IPS DF 4.7 (cell line): ENCODE data around the gene RTN4R.
"Not testable (repeated sequence)": the region's sequence is repeated elsewhere in the genome, so short reads cannot be mapped to it uniquely, and the experiment has no call there.

Experiments used
- DNase-seq: peaks from one replicate; pipeline ENCODE4 v3.0.0-alpha.2; 2013; ENCODE audit warnings: low spot score; ENCODE audit errors: extremely low read depth

The RTN4R gene

DNA sequence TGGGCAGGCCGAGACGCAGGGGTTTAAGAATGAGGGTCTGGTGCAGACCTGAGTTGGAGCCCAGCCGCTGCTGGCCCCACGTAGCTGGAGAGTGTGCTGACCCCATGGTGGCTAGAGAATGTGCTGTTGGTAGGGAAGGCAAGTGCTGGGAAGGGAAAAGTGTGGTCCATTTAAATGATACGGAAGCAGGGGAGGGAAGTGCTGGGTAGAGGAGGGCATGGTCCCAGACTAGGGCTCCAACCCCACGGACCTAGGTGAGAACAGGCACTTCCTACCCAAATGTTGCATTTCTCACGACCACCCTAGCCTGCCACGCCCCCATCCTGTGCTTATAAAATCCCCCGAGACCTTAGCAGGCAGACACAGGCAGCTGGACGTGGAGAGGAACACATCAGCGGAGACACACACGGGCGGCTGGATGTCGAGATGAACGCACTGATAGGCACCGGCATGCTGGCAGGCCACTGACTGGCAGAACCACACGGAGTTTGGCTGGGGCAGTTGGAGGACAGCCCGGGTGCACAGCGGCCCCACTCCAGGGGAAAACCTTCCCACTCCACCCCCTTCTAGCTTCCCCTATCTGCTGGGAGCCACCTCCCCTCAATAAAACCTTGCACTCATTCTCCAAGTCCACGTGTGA is 18.8 kb upstream of the RTN4R start:
- not testable (repeated sequence) for DNase-seq

DNA sequence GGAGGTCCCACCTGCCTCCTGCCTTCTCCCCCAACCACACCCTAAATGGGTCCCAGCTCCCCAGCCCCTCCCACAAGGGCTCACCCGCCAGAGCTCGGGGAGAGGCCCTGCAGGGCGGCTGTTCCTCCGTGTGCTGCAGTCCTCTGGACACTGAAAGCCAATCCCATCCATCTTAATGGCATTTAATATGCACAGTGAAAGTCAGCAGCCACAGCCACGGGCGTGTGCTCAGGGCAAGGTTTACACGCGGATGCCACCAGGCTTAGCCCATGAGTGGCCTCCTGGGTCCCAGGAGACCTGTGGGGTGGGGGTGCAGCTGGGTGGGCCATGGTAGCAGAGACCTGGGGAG is 18.2 kb upstream of the RTN4R start:
- not testable (repeated sequence) for DNase-seq

DNA sequence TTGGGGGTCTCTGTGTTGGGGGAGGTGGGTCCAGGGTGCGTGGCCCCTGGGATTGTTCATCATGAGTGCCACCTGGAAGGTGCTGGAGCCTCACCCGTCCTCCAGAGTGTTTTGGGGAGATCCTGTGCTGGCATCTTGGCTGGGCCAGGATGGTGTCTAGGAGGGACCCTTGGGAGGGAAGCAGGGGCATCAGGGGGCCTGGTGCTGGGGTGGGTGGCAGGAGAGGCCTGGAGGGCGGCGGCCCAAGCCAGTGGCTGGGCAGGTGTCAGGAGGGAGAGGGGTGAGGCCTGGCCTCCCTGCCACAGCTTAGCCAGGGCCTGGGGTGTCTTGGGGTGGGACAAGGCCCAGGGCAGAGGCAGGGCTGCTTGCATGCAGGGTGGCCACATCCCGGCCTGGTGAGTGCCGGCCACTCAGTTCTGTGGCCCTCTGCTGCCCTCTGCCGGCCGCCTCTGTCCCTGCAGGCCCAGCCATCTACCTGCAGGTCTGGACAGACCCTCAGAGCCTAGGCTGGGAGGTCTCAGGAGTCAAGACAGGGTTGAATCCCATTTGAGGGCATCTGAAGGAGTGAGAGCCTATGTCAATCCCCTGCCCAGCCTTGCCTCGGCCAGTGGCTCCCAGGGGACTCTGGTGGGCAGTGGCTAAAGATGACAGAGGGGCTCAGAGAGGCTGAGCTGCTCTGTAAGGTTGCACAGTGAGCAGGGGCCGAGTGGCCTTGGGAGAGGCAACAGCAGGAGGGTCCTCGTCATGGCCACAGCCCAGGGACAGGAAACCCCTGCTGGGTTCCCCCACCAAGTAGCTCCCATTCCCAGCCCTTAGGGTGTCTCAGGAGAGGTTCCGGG is 17.6 kb upstream of the RTN4R start:
- not testable (repeated sequence) for DNase-seq

DNA sequence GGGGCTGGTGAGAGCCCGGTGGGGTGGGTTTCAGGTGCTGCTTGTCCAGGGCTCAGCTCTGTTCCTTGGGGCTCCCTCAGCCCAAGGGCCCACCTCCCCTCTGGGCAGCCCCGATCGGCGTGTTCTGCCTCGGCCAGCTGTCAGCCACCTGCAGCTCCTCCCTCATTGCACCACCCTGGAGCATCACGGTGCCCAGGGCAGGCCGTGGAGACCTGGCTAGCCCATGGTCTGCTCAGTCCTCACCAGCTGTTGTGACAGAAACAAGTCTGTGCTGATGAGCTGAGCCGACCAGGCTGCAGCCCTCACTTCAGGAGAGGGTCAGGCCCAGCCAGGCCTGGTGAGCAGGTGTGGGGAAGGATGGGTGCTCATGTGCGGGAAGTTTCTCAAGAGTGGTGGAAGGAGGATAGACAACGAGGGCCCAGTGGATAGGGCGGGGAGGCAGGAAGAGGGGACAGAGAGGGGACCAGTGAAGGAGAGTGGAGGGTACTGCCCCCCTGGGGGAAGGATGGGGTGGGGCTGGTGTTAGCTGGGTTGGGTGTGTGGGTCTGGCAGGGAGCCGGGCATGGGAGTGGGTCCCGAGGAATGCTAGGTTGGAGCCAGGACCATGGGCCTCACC is 16.5 kb upstream of the RTN4R start:
- DNase-seq: no peak

DNA sequence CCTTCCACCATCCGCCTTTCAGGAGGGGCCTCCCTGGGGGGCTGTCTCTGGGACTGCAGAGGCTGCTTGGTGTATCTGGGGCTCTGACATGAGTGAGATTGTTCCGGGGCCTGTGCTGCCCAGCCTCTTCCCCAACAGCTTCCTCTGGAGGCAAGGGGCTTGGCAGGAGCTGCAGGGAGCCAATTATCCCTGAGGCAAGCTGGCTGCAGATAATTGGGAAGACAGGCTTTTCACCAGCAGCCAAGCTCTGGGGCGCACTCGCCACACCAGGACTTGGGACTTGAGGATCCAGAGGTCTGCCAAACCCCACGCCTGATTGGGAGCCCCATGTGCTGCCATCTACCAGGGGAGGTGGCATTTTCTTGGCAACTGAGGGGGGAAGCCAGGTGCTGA is 15.6 kb upstream of the RTN4R start:
- no peak for DNase-seq

- no peak for DNase-seq
Measured at GRCh38 chr22:20282901-20283673, 15.0 kb upstream of the RTN4R start.

DNA sequence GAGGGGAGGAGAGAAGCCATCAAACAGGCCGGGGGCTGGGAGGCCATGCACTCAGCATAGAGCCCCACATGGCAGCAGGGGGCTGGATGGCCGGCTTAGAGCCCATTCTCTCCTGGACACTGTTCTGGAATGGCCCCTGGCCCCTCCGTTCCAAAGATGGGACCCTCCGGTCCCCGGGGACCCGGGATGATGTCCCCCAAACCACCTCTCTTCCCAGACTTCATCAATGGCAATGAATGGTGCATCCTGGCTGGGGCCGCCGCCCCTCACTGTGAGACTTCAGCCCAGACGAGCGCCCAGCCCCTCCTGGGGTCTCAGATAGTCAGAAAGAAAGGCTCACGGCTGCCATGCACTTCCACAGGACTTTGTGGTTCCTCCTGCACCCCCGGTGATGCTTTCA is 13.8 kb upstream of the RTN4R start:
- DNase-seq: no peak

DNA sequence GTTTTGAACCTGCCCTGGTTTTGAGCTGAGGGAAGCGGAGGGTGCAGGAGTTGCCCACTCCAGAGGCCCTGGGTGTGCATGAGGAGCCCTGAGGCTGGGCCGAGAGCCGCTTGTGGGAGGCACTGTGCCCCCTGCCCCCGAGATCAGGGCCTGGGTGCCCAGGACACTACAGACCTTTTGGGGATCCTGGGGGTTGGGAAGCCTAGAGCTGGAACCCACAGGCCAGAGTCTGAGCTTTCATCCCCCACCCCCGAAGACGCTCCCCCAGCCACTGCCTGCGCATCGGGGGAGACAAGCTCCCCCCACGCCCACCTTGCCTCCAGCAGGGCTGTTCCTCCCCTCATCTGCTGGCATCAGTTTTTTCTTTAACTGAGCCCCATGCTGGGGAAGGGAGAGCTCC is 13.4 kb upstream of the RTN4R start:
- not testable (repeated sequence) for DNase-seq

DNA sequence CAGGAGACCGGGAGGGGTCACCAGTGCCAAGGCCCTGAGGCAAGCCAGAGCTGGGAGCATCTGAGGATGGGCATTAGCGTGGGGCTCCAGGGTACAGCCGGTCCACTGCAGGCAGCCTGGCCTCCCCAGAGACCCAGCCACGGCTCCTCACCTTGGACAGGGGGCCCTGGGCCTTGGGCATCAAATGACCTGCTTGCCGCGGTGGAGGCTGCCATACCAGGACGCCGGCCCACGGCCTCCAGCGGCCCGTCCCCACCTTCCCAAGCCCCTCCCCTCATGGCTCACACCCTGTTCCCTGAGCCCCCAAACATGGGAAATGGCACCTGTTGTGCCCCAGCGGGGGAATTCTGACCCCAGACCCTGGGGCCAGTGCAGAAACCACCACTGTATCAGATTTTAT is 12.7 kb upstream of the RTN4R start:
- no peak for DNase-seq

GRCh38 chr22:20280163-20280562 is 12.0 kb upstream of the RTN4R start:
- not testable (repeated sequence) for DNase-seq

DNA sequence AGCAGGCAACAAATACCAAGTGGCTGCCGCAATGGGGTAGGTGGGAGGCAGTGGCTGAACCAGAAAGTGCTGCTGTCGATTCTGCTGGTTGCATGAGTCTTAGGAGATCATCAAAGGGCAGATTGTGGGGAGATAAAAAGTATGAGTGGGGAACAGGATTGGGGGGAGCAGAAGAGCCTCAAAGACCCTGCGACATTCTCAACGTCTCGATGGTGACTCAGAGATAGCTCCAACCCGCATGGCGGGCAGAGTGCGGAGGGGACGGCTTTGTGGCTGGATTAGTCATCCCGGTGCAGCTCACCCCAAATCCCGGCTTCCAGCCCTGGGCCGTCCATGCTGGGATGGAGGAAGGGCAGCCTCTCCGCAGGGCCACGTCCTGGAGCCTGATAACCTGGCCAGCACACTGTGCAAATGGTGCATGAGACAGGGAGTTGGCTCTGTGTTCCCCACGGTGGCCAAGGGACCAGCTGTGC is 11.6 kb upstream of the RTN4R start:
- no peak for DNase-seq

DNA sequence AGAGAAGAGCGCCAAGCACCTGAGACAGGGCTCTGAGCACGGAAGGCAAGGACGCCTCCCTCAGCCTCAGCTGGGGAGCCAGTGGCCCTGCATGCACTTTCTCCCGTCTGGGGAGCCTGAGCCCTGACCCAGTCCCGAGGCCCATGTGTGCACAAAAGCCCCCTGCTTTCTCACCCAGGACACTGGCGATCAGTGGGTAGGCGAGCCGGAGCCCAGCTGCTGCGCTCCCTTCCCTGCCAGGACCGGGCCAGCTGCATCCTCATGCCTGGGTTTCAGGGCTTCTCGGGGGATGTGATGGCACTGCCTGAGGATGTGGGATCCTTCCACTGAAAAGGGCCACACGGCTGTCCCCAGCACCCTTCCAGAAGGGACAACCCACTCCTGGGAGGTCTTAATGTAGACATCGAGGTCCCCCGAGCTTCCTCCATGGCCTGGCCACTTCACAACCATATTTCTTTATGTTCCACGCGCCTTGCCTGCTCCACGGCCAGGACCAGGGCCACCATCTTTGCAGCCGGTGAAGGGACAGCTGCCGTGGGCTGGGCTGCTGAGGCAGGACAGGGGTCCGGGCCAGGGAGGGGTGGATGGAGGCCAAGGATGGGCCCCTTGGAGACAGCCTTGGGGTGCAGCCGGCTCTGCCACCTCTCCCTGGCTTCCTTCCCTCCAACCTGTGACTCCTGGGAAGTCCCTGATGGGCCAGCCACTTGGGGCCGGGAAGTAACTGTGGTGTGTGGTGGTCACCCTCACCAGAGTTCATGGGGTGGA is 10.8 kb upstream of the RTN4R start:
- not testable (repeated sequence) for DNase-seq

DNA sequence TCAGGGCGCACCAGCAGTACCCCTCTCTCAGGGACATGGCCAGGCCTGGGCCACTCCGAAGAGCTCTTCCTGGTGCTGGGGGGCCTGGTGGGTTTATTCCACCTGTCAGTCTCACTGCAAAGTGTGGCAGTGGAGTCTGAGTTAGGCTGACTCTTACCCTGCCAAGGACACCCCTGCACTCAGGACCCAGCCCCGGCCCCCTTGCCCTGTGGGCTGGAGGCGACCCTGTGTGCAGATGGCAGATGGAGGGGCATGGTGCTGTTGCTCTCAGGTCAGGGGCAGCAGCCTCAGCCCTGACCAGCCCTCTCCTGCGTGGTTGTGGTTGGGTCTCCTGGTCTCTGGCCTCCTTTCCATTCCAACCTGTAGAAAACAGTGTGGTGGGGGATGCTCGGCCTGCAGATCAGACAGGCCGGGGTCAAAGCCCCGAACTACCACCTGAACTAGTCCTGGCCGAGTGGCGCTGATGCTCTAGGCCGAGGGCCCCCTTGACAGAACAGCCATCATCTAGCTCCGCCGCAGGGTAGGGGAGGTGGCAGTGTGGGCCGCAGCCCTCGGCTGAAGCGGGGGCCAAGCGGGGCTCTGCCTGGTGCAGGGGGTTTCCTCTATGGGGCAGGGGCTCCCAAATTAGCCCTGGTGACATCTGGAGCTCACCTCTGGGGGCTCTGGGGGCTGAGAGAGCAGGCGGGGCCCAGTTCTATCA is 10.0 kb upstream of the RTN4R start:
- not testable (repeated sequence) for DNase-seq

GRCh38 chr22:20276468-20276867 is 8.3 kb upstream of the RTN4R start:
- DNase-seq: no peak

DNA sequence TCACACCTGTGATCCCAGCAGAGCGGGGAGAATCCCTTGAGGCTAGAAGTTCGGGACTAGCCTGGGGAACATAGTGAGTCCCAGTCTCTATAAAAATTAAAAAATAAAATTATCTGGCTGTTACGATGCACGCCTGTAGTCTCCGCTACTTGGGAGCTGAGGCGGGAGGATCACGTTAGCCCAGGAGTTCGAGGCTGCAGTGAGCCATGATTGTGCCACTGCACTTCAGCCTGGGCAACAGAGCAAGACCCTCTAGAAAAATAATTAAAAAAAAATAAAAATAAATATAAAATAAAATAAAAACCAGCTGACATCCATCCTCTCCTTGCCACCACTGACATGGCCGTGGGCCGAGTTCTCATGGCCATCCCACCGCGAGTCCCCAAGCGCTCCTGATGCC is 7.7 kb upstream of the RTN4R start:
- no peak for DNase-seq

- not testable (repeated sequence) for DNase-seq
Measured at GRCh38 chr22:20275325-20275724, 7.2 kb upstream of the RTN4R start.

- DNase-seq: not testable (repeated sequence)
Measured at GRCh38 chr22:20274374-20274773, 6.3 kb upstream of the RTN4R start.

DNA sequence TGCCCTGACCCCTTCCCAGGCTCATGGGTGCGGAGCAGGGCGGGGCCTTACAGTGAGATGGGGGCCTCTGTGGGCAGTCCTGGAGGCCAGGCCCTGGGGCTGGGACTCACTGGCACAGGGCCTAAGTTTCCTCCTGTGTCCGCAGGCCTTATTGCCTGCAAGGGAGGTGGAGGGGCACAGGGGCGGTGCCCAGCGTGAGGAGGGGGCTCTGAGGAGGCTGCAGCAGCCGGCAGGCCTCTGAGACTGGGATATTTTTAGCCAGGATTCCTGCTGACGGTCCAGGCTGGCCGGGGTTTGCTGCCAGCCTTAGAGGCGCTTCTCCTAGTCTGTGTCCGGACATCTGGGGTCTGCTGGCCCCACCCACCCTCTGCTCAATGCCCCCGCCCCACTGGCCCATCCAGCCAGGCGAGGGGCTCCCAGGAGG is 5.7 kb upstream of the RTN4R start:
- DNase-seq: no peak

DNA sequence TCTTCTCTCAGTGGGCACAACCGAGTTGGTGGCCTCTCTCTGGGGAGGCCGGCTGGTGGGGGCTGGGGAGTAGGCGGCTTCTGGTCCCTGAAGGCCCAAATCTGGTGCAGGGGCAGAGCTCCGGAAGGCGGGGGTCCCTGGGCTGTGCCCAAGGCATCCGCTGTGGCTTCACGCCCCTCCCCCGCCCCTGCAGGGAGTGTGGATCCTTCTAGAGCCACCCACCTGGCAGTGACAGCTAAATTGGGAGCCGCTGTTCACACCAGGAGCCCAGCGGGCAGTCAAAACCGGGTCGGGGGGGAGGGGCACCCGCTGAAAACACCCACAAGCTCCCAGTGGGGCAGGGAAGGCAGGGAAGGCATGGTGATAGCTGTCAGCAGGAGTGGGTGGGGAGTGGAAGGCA is 4.6 kb upstream of the RTN4R start:
- no peak for DNase-seq

DNA sequence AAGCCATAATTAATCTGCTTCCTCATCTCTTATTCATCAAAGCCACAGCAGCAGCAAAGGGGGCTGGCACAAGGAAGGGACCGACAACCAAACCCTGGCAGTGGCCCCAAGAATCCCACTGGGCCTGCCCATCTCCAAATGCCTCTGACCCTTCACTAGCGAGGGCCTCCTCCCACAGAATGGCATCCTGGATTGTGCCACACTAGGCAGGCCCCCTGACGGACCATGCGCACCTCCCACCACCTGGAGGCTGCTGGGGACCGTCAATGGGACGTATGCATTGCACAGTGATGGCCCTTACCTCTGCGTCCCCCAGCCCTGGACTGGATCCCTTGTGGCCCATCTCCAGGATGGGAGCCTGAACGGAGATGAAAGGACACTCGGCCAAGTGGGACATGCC is 4.1 kb upstream of the RTN4R start:
- no peak for DNase-seq
